Stomach (tissue), 4 donors: Measurements from ENCODE around the gene SERTAD2.

Experiments used
- CTCF ChIP-seq, 7 experiments: fragments of 450-650 bp in 4 of 7; fragments of 200-600 bp in 3 of 7; sonication (generic) in 3 of 7; IDR thresholded peaks; one replicate each; pipeline ENCODE4 v1.5.1; 2016 to 2019; ENCODE audit warnings: antibody characterized with exemption in 7 of 7, control low read depth in 2 of 7, mild to moderate bottlenecking in 1 of 7
- EP300 ChIP-seq: sonication (generic); formaldehyde crosslinking; IDR thresholded peaks from one replicate; pipeline ENCODE4 v1.6.1; 2017; ENCODE audit warnings: antibody characterized with exemption
- POLR2AphosphoS5 ChIP-seq, 3 donors: sonication (generic); formaldehyde crosslinking; IDR thresholded peaks; one replicate each; pipeline ENCODE4 v1.6.1; 2016; ENCODE audit warnings: antibody characterized with exemption in 3 of 3

GRCh38 chr2:64698177-64698643 lies 44.5 kb upstream of the SERTAD2 start:
- TF ChIP-seq CTCF (IDR thresholded peaks at IDR 0.05), result no peak
- no peak for TF ChIP-seq POLR2AphosphoS5 (IDR thresholded peaks at IDR 0.05)
- TF ChIP-seq EP300, result no peak
